ENCODE data around the gene GLUD2. TPM values are rescaled to one million over a fixed set of nuclear protein-coding genes. Genes with fewer than 3 reads are reported as not detected.
"Not testable (repeated sequence)": the region's sequence is repeated elsewhere in the genome, so short reads cannot be mapped to it uniquely, and the experiment has no call there.

Gene GLUD2
- total and polyA plus RNA-seq, 3 experiments from 2014 or later: 0.20 to 0.70 (median 0.64) TPM

DNA sequence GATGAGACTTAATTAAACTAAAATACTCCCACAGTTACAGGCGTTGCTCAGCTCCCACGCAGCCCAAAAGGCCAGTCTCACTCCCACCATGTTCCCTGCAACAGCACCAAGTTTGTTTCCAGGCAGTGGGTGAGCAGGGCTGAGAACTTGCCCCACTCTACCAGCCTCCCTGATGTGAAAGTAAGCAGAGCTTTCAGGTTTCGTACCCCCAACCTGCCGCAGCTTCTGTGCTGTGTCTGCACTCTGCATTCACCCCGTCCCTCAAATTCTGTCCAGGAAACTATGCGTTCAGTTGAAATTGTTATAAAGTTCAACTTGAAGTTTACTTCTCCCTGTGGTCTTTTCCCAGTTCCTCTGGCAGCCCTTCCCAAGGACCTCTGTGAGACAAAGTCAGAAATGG lies 17.2 kb downstream of the GLUD2 start:
- Histone ChIP-seq H3K27ac (ENCODE audit: low read depth, low read length) (no peak overlapping the region), H3K4me1 (ENCODE audit: insufficient read depth, low read length) (no peaks in the 10 kb centered on the region), H3K27me3 (ENCODE audit: insufficient read depth, low read length, poor library complexity, severe bottlenecking) (no peaks in the 10 kb centered on the region), H3K4me3 (ENCODE audit: low read length) (no peak overlapping the region), H3K9me3 (ENCODE audit: low read length) (no peaks in the 10 kb centered on the region), H3K36me3 (ENCODE audit: insufficient read depth, low read length) (no peaks in the 10 kb centered on the region)
- ChIA-PET CTCF (no interaction called here), POLR2A (no interaction called here)
- Mint-ChIP-seq H3K4me3 (no peak overlapping the region), H3K27me3 (peaks cover 0 to 4% of the 10 kb centered on the region in 2 donors), H3K36me3 (no peaks in the 10 kb centered on the region), H3K4me1 (no peaks in the 10 kb centered on the region), H3K27ac (no peak overlapping the region), H3K9me3 (peaks cover 0 to 4% (median 1%) of the 10 kb centered on the region in 5 donors)
- DNase-seq: no peak

GRCh38 chrX:121084247-121084646 lies 36.8 kb downstream of the GLUD2 start:
- not testable (repeated sequence) for H3K4me3 Mint-ChIP-seq, H3K27ac Mint-ChIP-seq

GRCh38 chrX:121084903-121085611 lies 37.6 kb downstream of the GLUD2 start:
- Histone ChIP-seq H3K27me3 (ENCODE audit: insufficient read depth, low read length, poor library complexity, severe bottlenecking) (no peaks in the 10 kb centered on the region), H3K27ac (ENCODE audit: low read depth, low read length) (no peak overlapping the region), H3K4me1 (ENCODE audit: insufficient read depth, low read length) (no peaks in the 10 kb centered on the region), H3K4me3 (ENCODE audit: low read length) (no peak overlapping the region), H3K36me3 (ENCODE audit: insufficient read depth, low read length) (no peaks in the 10 kb centered on the region), H3K9me3 (ENCODE audit: low read length) (no peaks in the 10 kb centered on the region)
- H3K27me3 Mint-ChIP-seq: peaks cover 0 to 2% of the 10 kb centered on the region in 2 donors
- POLR2A ChIA-PET: no interaction called here
- H3K36me3 Mint-ChIP-seq: no peaks in the 10 kb centered on the region
- DNase-seq: no peak
- H3K4me3 Mint-ChIP-seq: no peak overlapping the region
- CTCF ChIA-PET: no interaction called here
- H3K4me1 Mint-ChIP-seq: no peaks in the 10 kb centered on the region
- peaks cover 0 to 4% (median 0%) of the 10 kb centered on the region in 5 donors for H3K9me3 Mint-ChIP-seq
- no peak overlapping the region for H3K27ac Mint-ChIP-seq

More at GRCh38 chrX:121084247-121084646, 36.8 kb downstream of the GLUD2 start:
- CTCF ChIA-PET; H3K4me3 ChIP-seq (ENCODE audit: low read length); DNase-seq; H3K4me1 Mint-ChIP-seq; H3K27me3 Mint-ChIP-seq; H3K9me3 ChIP-seq (ENCODE audit: low read length); H3K27me3 ChIP-seq (ENCODE audit: insufficient read depth, low read length, poor library complexity, severe bottlenecking); H3K4me1 ChIP-seq (ENCODE audit: insufficient read depth, low read length); POLR2A ChIA-PET; H3K9me3 Mint-ChIP-seq; H3K27ac ChIP-seq (ENCODE audit: low read depth, low read length); H3K36me3 Mint-ChIP-seq; H3K36me3 ChIP-seq (ENCODE audit: insufficient read depth, low read length): not testable (repeated sequence)

DNA sequence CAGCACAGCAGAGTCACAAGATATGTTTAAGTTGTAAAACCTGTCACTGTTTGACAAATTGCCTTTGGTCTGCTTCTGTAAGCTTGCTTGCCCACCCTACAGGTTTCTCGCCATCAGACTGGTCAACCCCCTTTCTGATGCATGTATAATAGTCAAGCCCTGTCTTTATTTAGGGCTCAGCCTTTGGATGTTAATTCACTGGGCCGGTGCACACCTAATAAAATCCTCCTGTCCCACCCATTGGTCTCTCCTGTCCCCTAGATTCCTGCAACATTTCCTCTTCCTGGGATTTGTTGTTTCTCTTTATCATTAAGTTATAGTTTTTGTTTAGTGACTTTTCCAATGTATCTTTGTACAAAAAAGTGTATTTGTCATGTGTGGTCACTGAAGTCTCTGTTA lies 38.2 kb downstream of the GLUD2 start:
- H3K27me3 Mint-ChIP-seq: peaks cover 0 to 2% of the 10 kb centered on the region in 2 donors
- H3K27ac Mint-ChIP-seq: no peak overlapping the region
- no peaks in the 10 kb centered on the region for H3K4me1 ChIP-seq (ENCODE audit: insufficient read depth, low read length)
- ChIA-PET POLR2A (no interaction called here), CTCF (no interaction called here)
- no peak overlapping the region for H3K4me3 ChIP-seq (ENCODE audit: low read length)
- no peak overlapping the region for H3K4me3 Mint-ChIP-seq
- H3K36me3 Mint-ChIP-seq: no peaks in the 10 kb centered on the region
- peaks cover 0 to 4% (median 0%) of the 10 kb centered on the region in 5 donors for H3K9me3 Mint-ChIP-seq
- H3K27me3 ChIP-seq (ENCODE audit: insufficient read depth, low read length, poor library complexity, severe bottlenecking): no peaks in the 10 kb centered on the region
- H3K36me3 ChIP-seq (ENCODE audit: insufficient read depth, low read length): no peaks in the 10 kb centered on the region
- H3K4me1 Mint-ChIP-seq: no peaks in the 10 kb centered on the region
- no peak overlapping the region for H3K27ac ChIP-seq (ENCODE audit: low read depth, low read length)
- no peaks in the 10 kb centered on the region for H3K9me3 ChIP-seq (ENCODE audit: low read length)
- no peak for DNase-seq

GRCh38 chrX:121093011-121093410 lies 45.6 kb downstream of the GLUD2 start:
- no peaks in the 10 kb centered on the region for H3K9me3 ChIP-seq (ENCODE audit: low read length)
- no peak overlapping the region for H3K4me3 ChIP-seq (ENCODE audit: low read length)
- no peaks in the 10 kb centered on the region for H3K36me3 ChIP-seq (ENCODE audit: insufficient read depth, low read length)
- no peak overlapping the region for H3K27ac ChIP-seq (ENCODE audit: low read depth, low read length)
- POLR2A ChIA-PET: no interaction called here
- Mint-ChIP-seq H3K36me3 (no peaks in the 10 kb centered on the region), H3K27me3 (peaks cover 0 to 2% of the 10 kb centered on the region in 2 donors), H3K27ac (no peak overlapping the region), H3K4me3 (no peak overlapping the region), H3K4me1 (no peaks in the 10 kb centered on the region), H3K9me3 (no peaks in the 10 kb centered on the region)
- DNase-seq: no peak
- H3K27me3 ChIP-seq (ENCODE audit: insufficient read depth, low read length, poor library complexity, severe bottlenecking): no peaks in the 10 kb centered on the region
- no peaks in the 10 kb centered on the region for H3K4me1 ChIP-seq (ENCODE audit: insufficient read depth, low read length)
- CTCF ChIA-PET: no interaction called here

Other genes starting within 250 kb of the GLUD2 start
- not detected for gene CT47B1, start 171.7 kb upstream of the GLUD2 start, total RNA-seq
- gene CT47B1, start 171.7 kb upstream of the GLUD2 start, polyA plus RNA-seq: not detected
- gene CT47A11, start 110.5 kb upstream of the GLUD2 start, total RNA-seq: not detected
- gene CT47A11, start 110.5 kb upstream of the GLUD2 start, polyA plus RNA-seq: not detected
- not detected for gene CT47A10, start 105.6 kb upstream of the GLUD2 start, total RNA-seq
- gene CT47A10, start 105.6 kb upstream of the GLUD2 start, polyA plus RNA-seq: not detected
- gene CT47A9, start 100.7 kb upstream of the GLUD2 start, total RNA-seq: not detected
- not detected for gene CT47A9, start 100.7 kb upstream of the GLUD2 start, polyA plus RNA-seq
- gene CT47A8, start 95.9 kb upstream of the GLUD2 start, total RNA-seq: not detected
- gene CT47A8, start 95.9 kb upstream of the GLUD2 start, polyA plus RNA-seq: not detected
- gene CT47A7, start 91.0 kb upstream of the GLUD2 start, total RNA-seq: not detected
- not detected for gene CT47A7, start 91.0 kb upstream of the GLUD2 start, polyA plus RNA-seq
- gene CT47A6, start 86.1 kb upstream of the GLUD2 start, total RNA-seq: not detected
- gene CT47A6, start 86.1 kb upstream of the GLUD2 start, polyA plus RNA-seq: not detected
- gene CT47A5, start 81.3 kb upstream of the GLUD2 start, total RNA-seq: not detected
- gene CT47A5, start 81.3 kb upstream of the GLUD2 start, polyA plus RNA-seq: not detected
- not detected for gene CT47A4, start 76.4 kb upstream of the GLUD2 start, total RNA-seq
- not detected for gene CT47A4, start 76.4 kb upstream of the GLUD2 start, polyA plus RNA-seq
- not detected for gene CT47A3, start 71.5 kb upstream of the GLUD2 start, total RNA-seq
- not detected for gene CT47A3, start 71.5 kb upstream of the GLUD2 start, polyA plus RNA-seq
- gene CT47A2, start 66.7 kb upstream of the GLUD2 start, total RNA-seq: not detected
- gene CT47A2, start 66.7 kb upstream of the GLUD2 start, polyA plus RNA-seq: not detected
- not detected for gene CT47A1, start 61.9 kb upstream of the GLUD2 start, total RNA-seq
- gene CT47A1, start 61.9 kb upstream of the GLUD2 start, polyA plus RNA-seq: not detected